Psoas muscle (tissue), 8 donors: ENCODE measurements around the gene SCAPER. TPM values are rescaled to one million over a fixed set of nuclear protein-coding genes. Genes with fewer than 3 reads are reported as not detected.

Experiments used
- ATAC-seq, 4 donors: fragments of 200-7000 bp; cut with Tn5 transposase; one replicate each; pipeline ENCODE4 v1.9.1; 2020; ENCODE audit warnings: moderate library complexity in 3 of 4, mild to moderate bottlenecking in 2 of 4
- DNase-seq, 2 donors: peaks; one replicate each; pipeline ENCODE4 v3.0.0-alpha.2; 2020
- H3K27ac ChIP-seq: fragments of 200-600 bp; one replicate; pipeline ENCODE4 v1.8.0; 2022
- H3K27me3 ChIP-seq, 3 donors: fragments of 200-600 bp in 1 of 3; one replicate each; pipeline versions ENCODE4 v1.6.1 to v1.8.0; 2013 to 2022; ENCODE audit warnings: low read length in 2 of 3, mild to moderate bottlenecking in 2 of 3, moderate library complexity in 1 of 3; ENCODE audit not compliant: insufficient read depth in 3 of 3
- H3K36me3 ChIP-seq, 2 donors: fragments of 200-600 bp in 1 of 2; one replicate each; pipeline versions ENCODE4 v1.6.1 to v1.8.0; 2013 to 2022; ENCODE audit warnings: low read depth in 1 of 2, mild to moderate bottlenecking in 1 of 2, moderate library complexity in 1 of 2; ENCODE audit not compliant: insufficient read depth in 1 of 2
- H3K4me1 ChIP-seq: fragments of 200-600 bp; one replicate; pipeline ENCODE4 v1.8.0; 2022
- H3K4me3 ChIP-seq: fragments of 200-600 bp; one replicate; pipeline ENCODE4 v1.8.0; 2022; ENCODE audit warnings: mild to moderate bottlenecking
- H3K9me3 ChIP-seq: fragments of 200-600 bp; one replicate; pipeline ENCODE4 v1.8.0; 2022
- CTCF ChIP-seq: fragments of 200-600 bp; IDR thresholded peaks from one replicate; pipeline ENCODE4 v1.8.0; 2022; ENCODE audit warnings: antibody characterized with exemption
- WGBS, 3 donors: extraction: QIAGEN DNeasy Blood & Tissue Kit; methylation state at CpG; one replicate each; pipeline versions ENCODE4 v1.1.6 to v1.1.7; 2013; 5-methylcytosine and 5-hydroxymethylcytosine counted together
- intact Hi-C, 2 donors: fragments of 100-400 bp; cut with DNase I; formaldehyde crosslinking; loops; one replicate each; pipeline versions ENCODE4 v1.11.0 to v1.14.2; 2022
- polyA plus RNA-seq, 3 donors: library from polyadenylated mRNA; stranded (reverse); fragments of 200-250 nt; gene quantifications; one replicate each; pipeline ENCODE4 v1.2.3, GENCODE V29; 2013
- total RNA-seq, 4 donors: library from RNA; stranded (reverse); fragmentation: NEBNext Ultra II Directional in 2 of 4; extraction: Animal tissue kit (Norgen Biotek cat#: 25700) in 2 of 4; gene quantifications; one replicate each; pipeline versions ENCODE4 v1.2.1 to v1.2.4, GENCODE V29; 2021 to 2023
- donor health status: healthy with polysubstance abuse.
- donor health status: DM: no; HTN: no; CAD: no; lungs with moderate emphysema.
- donor health status: Bipolar disorder and iron deficiency.
- donor health status: healthy.
- donor health status: DM: yes; HTN: yes; CAD: no.
- donor health status: DM: no; HTN: no; CAD: no.
- donor health status: DM: no; HTN: no; CAD: no.
- donor health status: DM: yes; HTN: yes; CAD: no.

The SCAPER gene
- total and polyA plus RNA-seq, 7 donors, result 4.1 to 28.7 (median 20.0) TPM

- Histone ChIP-seq H3K9me3 (no peaks in the 10 kb centered on the region), H3K4me1 (no peaks in the 10 kb centered on the region), H3K4me3 (no peak overlapping the region), H3K36me3 (no peaks in the 10 kb centered on the region), H3K27ac (no peak overlapping the region), H3K27me3 (no peaks in the 10 kb centered on the region)
- DNase-seq (no peak), ATAC-seq (no peak)
- 97 to 100% (median 97%) methylated on average over 2 of the region's 2 CpGs for whole genome bisulfite sequencing, 3 donors
- intact Hi-C loops, result no loop called here
- TF ChIP-seq CTCF, result no peak
Measured at GRCh38 chr15:76684002-76684401, 221.1 kb downstream of the SCAPER start.

GRCh38 chr15:76682833-76683232 lies 222.3 kb downstream of the SCAPER start:
- ATAC-seq (no peak), DNase-seq (no peak)
- no peaks in the 10 kb centered on the region for H3K9me3 ChIP-seq
- no peaks in the 10 kb centered on the region for H3K27me3 ChIP-seq
- no peak for TF ChIP-seq CTCF
- no peak overlapping the region for H3K27ac ChIP-seq
- intact Hi-C loops, result no loop called here
- 96 to 99% (median 98%) methylated on average over 3 of the region's 3 CpGs for WGBS, 3 donors
- H3K4me1 ChIP-seq, result no peaks in the 10 kb centered on the region
- no peaks in the 10 kb centered on the region for H3K36me3 ChIP-seq
- no peak overlapping the region for H3K4me3 ChIP-seq

GRCh38 chr15:76682259-76682658 lies 222.9 kb downstream of the SCAPER start:
- Histone ChIP-seq H3K4me3 (no peak overlapping the region), H3K27ac (no peak overlapping the region), H3K9me3 (no peaks in the 10 kb centered on the region), H3K4me1 (no peaks in the 10 kb centered on the region), H3K27me3 (no peaks in the 10 kb centered on the region), H3K36me3 (no peaks in the 10 kb centered on the region)
- no peak for ATAC-seq
- DNase-seq, result peak in 1 of 2 donors; percentile 34
- 84 to 87% (median 86%) methylated on average over 7 of the region's 7 CpGs for WGBS, 3 donors
- no peak for TF ChIP-seq CTCF
- intact Hi-C loops, result no loop called here

GRCh38 chr15:76678766-76679165 lies 226.4 kb downstream of the SCAPER start:
- 47 to 85% (median 53%) methylated on average over 1 of the region's 1 CpG for WGBS, 3 donors
- ATAC-seq (no peak), DNase-seq (no peak)
- intact Hi-C loops, result no loop called here
- no peak for TF ChIP-seq CTCF
- H3K4me3 ChIP-seq, result no peak overlapping the region
- no peaks in the 10 kb centered on the region for H3K4me1 ChIP-seq
- no peaks in the 10 kb centered on the region for H3K9me3 ChIP-seq
- no peak overlapping the region for H3K27ac ChIP-seq
- no peaks in the 10 kb centered on the region for H3K36me3 ChIP-seq
- H3K27me3 ChIP-seq, result no peaks in the 10 kb centered on the region

GRCh38 chr15:76674883-76675282 lies 230.3 kb downstream of the SCAPER start:
- intact Hi-C loops, result no loop called here
- DNase-seq (no peak), ATAC-seq (no peak)
- no peaks in the 10 kb centered on the region for H3K27me3 ChIP-seq
- no peak for TF ChIP-seq CTCF
- H3K36me3 ChIP-seq, result no peaks in the 10 kb centered on the region
- no peak overlapping the region for H3K27ac ChIP-seq
- no peaks in the 10 kb centered on the region for H3K4me1 ChIP-seq
- no peaks in the 10 kb centered on the region for H3K9me3 ChIP-seq
- H3K4me3 ChIP-seq, result no peak overlapping the region
- WGBS, 3 donors, result 97 to 100% (median 99%) methylated on average over 2 of the region's 2 CpGs
